Subcutaneous abdominal adipose tissue (tissue), 5 donors: ENCODE data around the gene SLC25A26.
A peak's percentile ranks its signal among the peaks of the same experiment; 100 is the strongest.
"Not testable (repeated sequence)": the region's sequence is repeated elsewhere in the genome, so short reads cannot be mapped to it uniquely, and the experiment has no call there.

ENCODE experiments used
- H3K27ac ChIP-seq: one replicate; pipeline ENCODE4 v1.7.0; 2013; ENCODE audit warnings: low read depth, mild to moderate bottlenecking, inconsistent platforms, low read length, moderate library complexity
- H3K27me3 ChIP-seq, 5 donors: one replicate each; pipeline ENCODE4 v1.7.0; 2013; ENCODE audit warnings: low read length in 5 of 5, inconsistent platforms in 1 of 5; ENCODE audit not compliant: control insufficient read depth in 5 of 5, insufficient read depth in 4 of 5
- H3K36me3 ChIP-seq, 5 donors: one replicate each; pipeline ENCODE4 v1.7.0; 2013; ENCODE audit warnings: low read length in 5 of 5; ENCODE audit not compliant: control insufficient read depth in 5 of 5, insufficient read depth in 5 of 5
- H3K4me1 ChIP-seq, 5 donors: one replicate each; pipeline ENCODE4 v1.7.0; 2013; ENCODE audit warnings: low read length in 5 of 5, mild to moderate bottlenecking in 3 of 5, moderate library complexity in 1 of 5; ENCODE audit not compliant: control insufficient read depth in 5 of 5, insufficient read depth in 5 of 5
- H3K4me3 ChIP-seq, 5 donors: one replicate each; pipeline ENCODE4 v1.7.0; 2013; ENCODE audit warnings: low read length in 5 of 5, low read depth in 1 of 5
- H3K9ac ChIP-seq, 5 donors: one replicate each; pipeline ENCODE4 v1.7.0; 2013; ENCODE audit warnings: low read length in 5 of 5, mild to moderate bottlenecking in 4 of 5, moderate library complexity in 3 of 5
- H3K9me3 ChIP-seq, 5 donors: one replicate each; pipeline ENCODE4 v1.7.0; 2013; ENCODE audit warnings: low read length in 5 of 5; ENCODE audit not compliant: control insufficient read depth in 5 of 5
- donor health status: healthy.
- donor health status: healthy.
- donor health status: healthy.
- donor health status: healthy.
- donor health status: healthy.

SLC25A26 gene

DNA sequence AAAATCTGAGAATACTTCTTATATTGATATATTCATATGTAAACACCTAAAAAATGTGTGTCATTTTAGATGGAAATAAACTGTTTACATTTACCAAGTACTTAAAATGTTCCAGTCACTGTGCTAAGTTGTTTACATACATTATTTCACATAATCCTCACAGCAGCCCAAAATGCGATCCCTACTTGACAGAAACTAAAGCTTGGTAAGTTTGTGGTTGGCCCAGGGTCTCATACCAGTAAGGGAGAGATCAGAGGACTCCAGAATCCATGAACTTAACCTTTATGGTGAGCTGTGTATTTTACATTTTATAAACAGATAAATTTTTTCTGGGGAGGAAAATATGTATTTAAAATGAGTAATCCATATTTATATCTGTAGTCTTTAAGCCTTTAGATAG lies 51.2 kb downstream of the SLC25A26 start:
- Histone ChIP-seq H3K9me3 (no peaks in the 10 kb centered on the region), H3K4me3 (no peak overlapping the region), H3K27me3 (no peaks in the 10 kb centered on the region), H3K9ac (no peak overlapping the region), H3K36me3 (no peaks in the 10 kb centered on the region), H3K4me1 (peaks cover 0 to under 1% (median 0%) of the 10 kb centered on the region in 5 donors), H3K27ac (no peak overlapping the region)

DNA sequence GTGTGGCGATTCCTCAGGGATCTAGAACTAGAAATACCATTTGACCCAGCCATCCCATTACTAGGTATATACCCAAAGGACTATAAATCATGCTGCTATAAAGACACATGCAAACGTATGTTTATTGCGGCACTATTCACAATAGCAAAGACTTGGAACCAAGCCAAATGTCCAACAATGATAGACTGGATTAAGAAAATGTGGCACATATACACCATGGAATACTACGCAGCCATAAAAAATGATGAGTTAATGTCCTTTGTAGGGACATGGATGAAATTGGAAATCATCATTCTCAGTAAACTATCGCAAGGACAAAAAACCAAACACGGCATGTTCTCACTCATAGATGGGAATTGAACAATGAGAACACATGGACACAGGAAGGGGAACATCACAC lies 54.0 kb downstream of the SLC25A26 start:
- H3K27me3 ChIP-seq, H3K9me3 ChIP-seq, H3K27ac ChIP-seq, H3K4me3 ChIP-seq, H3K36me3 ChIP-seq, H3K4me1 ChIP-seq, H3K9ac ChIP-seq: not testable (repeated sequence)

DNA sequence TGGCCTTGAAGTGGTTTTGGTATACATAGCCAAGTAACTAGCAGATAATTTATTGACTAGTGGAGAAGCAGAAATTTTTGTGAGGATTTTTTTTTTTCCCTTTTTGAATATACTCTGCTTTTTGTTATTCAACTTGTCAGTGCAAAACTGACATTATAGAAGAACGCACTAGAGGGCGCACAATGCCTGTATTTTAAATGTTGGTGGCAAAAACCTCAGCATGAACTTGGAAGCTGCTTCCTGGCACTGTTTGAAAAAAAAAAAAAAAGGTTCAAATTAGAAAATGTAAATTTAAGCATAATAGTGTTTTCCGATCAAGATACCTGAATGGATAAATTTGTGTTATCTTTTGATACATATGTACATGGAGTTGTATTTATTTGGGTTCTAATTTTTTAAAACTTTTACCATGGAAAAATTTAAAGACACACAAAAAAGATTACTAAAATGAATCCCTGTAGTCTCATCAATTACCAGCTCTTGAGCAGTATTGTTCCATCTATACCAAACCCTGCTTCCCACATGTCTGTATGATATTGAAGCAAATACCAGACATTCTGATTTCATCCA lies 56.0 kb downstream of the SLC25A26 start:
- no peak overlapping the region for H3K9ac ChIP-seq
- no peaks in the 10 kb centered on the region for H3K36me3 ChIP-seq
- H3K9me3 ChIP-seq, result no peaks in the 10 kb centered on the region
- H3K27ac ChIP-seq, result no peak overlapping the region
- peaks cover 0 to 13% (median 0%) of the 10 kb centered on the region in 5 donors for H3K4me1 ChIP-seq
- H3K27me3 ChIP-seq, result no peaks in the 10 kb centered on the region
- no peak overlapping the region for H3K4me3 ChIP-seq

DNA sequence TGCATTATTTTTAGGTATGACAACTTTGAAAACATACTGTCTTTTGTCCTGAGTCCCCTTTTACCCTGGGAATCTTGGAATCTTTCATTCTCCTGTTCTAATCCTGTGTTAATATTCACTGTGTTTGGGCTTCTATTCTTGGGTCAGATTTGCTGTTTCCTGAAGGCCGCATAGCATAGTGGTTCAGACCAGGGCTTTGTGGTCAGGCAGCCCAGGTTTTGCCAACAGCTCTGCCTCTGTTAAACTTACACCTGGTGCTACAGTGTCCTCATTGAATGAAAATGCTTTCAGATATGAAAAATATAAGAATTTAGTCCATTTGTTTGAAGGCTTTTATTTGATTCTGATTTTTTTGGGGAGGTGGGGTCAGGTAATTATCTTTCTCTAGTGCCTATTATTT lies 58.4 kb downstream of the SLC25A26 start:
- no peak overlapping the region for H3K27ac ChIP-seq
- peak overlapping the region in 1 of 5 donors; percentile 13 for H3K9ac ChIP-seq
- H3K9me3 ChIP-seq, result no peaks in the 10 kb centered on the region
- no peaks in the 10 kb centered on the region for H3K27me3 ChIP-seq
- no peaks in the 10 kb centered on the region for H3K36me3 ChIP-seq
- H3K4me3 ChIP-seq, result no peak overlapping the region
- H3K4me1 ChIP-seq, result peaks cover 0 to 13% (median 0%) of the 10 kb centered on the region in 5 donors

DNA sequence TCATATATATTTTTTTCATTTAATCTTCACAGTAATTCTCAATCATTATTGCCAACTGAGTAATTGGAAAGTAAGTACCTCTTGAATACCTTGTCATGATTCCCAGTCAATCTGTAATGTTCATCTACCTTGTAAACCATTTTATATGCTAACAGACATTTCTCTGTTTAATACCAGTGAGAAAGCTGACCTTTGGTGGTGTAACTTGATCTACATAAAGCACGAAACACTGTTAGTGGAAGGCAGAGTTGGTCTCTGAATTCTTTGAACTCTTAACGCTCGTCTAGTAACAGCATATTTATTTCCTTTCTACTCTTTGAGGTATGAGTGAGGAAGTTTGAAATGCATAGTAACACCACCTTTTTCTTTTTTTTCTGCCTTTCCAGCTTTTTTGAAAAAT lies 59.5 kb downstream of the SLC25A26 start:
- H3K9ac ChIP-seq, result no peak overlapping the region
- no peaks in the 10 kb centered on the region for H3K36me3 ChIP-seq
- H3K9me3 ChIP-seq, result no peaks in the 10 kb centered on the region
- H3K4me3 ChIP-seq, result no peak overlapping the region
- no peaks in the 10 kb centered on the region for H3K27me3 ChIP-seq
- no peak overlapping the region for H3K27ac ChIP-seq
- H3K4me1 ChIP-seq, result peaks cover 0 to 13% (median 0%) of the 10 kb centered on the region in 5 donors

DNA sequence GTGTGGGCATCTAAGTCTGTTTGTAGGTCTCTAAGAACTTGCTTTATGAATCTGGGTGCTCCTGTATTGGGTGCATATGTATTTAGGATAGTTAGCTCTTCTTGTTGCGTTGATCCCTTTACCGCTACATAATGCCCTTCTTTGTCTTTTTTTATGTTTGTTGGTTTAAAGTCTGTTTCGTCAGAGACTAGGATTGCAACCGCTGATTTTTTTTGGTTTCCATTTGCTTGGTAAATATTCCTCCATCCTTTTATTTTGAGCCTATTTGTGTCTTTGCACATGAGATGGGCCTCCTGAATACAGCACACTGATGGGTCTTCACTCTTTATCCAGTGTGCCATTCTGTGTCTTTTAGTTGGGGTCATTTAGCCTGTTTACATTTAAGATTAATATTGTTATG lies 71.1 kb downstream of the SLC25A26 start:
- not testable (repeated sequence) for H3K9me3 ChIP-seq, H3K27me3 ChIP-seq, H3K9ac ChIP-seq, H3K4me1 ChIP-seq, H3K27ac ChIP-seq, H3K4me3 ChIP-seq, H3K36me3 ChIP-seq

DNA sequence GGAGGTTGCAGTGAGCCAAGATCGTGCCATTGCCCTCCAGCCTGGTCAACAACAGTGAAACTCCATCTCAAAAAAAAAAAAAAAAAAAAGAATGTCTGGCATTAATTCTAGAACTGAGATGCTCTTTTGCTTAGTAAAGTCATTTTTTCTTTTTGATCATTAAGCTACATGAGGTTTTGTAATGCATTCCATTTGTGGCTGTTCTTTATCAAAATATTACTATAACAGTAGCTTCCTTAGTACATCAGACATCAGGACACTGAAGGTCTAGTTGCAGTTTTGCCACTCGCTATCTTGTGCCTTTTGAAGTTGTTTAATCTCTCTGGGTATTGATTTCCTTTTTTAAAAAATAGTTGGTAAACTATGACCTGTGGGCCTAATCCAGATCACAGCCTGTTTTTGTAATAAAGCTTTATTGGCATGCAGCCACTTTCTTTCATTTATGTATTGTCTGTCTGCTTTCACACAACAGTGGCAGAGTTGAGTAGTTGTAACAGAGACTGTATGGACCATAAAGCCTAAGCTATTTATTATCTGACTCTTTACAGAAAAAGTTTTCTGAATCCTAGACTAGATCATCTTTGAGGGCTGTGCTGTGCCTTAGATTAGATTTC lies 76.6 kb downstream of the SLC25A26 start:
- no peaks in the 10 kb centered on the region for H3K27me3 ChIP-seq

DNA sequence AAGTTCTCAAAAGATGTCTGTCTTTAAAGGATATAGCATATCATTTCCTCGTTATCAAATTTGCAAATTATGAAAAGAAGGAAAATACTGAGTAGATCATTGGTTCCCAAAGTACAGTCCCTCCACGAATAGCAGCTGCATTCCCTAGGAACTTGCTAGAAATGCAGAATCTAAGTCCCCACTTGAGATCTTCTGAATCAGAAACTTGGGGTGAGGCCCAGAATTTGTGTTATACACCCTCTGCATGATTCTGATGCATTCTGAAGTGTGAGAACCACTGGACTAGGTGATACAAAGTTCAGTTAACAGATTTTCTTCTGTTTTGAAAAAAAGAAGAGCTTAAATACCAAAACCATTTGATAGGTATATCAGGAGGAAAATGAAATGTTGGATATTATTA lies 77.1 kb downstream of the SLC25A26 start:
- Histone ChIP-seq H3K27ac (peak overlapping the region; percentile 54), H3K9me3 (no peaks in the 10 kb centered on the region), H3K36me3 (no peaks in the 10 kb centered on the region), H3K4me3 (no peak overlapping the region), H3K27me3 (no peaks in the 10 kb centered on the region), H3K4me1 (peaks cover 0 to 19% (median 13%) of the 10 kb centered on the region in 5 donors), H3K9ac (no peak overlapping the region)

More for the DNA sequence above, 76.6 kb downstream of the SLC25A26 start:
- H3K27ac ChIP-seq, result peak overlapping the region; percentile 54
- no peak overlapping the region for H3K4me3 ChIP-seq
- H3K4me1 ChIP-seq, result peaks cover 0 to 19% (median 13%) of the 10 kb centered on the region in 5 donors
- no peaks in the 10 kb centered on the region for H3K36me3 ChIP-seq
- H3K9ac ChIP-seq, result no peak overlapping the region
- H3K9me3 ChIP-seq, result no peaks in the 10 kb centered on the region

DNA sequence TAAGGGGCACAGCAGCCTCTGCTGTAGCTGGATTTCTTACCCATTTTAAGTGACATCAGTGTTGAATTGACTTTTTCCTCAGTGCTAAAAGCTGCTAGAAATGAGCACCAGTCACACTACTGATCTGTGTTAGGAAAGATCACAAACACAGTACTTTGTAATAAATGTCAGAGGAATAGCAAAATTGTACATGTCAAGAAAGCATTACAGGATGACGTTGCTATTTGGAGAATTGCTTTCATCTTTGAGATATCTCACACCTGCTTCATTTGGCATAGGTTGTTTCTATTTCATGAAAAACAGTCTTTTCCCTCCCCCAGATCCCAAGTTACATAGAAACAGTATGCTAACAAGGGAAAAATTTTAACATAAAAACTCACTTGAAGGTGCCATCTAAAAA lies 77.8 kb downstream of the SLC25A26 start:
- no peak overlapping the region for H3K4me3 ChIP-seq
- H3K27me3 ChIP-seq, result no peaks in the 10 kb centered on the region
- peak overlapping the region; percentile 54 for H3K27ac ChIP-seq
- no peaks in the 10 kb centered on the region for H3K9me3 ChIP-seq
- no peaks in the 10 kb centered on the region for H3K36me3 ChIP-seq
- no peak overlapping the region for H3K9ac ChIP-seq
- H3K4me1 ChIP-seq, result peaks cover 0 to 19% (median 13%) of the 10 kb centered on the region in 5 donors

DNA sequence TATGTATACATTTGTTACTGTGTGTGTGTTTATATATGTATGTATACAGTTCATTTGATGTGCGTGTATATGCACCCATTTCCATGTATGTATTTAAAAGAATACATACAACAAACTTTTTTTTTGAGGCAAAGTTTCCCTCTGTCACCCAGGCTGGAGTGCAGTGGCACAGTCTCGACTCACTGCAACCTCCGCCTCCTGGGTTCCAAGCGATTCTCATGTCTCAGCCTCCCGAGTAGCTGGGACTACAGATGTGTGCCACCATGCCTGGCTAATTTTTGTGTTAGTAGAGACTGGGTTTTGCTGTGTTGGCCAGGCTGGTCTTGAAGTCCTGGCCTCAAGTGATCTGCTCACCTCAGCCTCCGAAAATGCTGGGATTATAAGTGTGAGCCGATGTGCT lies 78.3 kb downstream of the SLC25A26 start:
- not testable (repeated sequence) for H3K27me3 ChIP-seq, H3K27ac ChIP-seq, H3K9me3 ChIP-seq, H3K4me3 ChIP-seq, H3K9ac ChIP-seq, H3K36me3 ChIP-seq
- peaks cover 0 to 19% (median 13%) of the 10 kb centered on the region in 5 donors for H3K4me1 ChIP-seq
